HEK293 (cell line): Measurements from ENCODE around the gene COA3.
A peak's percentile ranks its signal among the peaks of the same experiment; 100 is the strongest.

ENCODE experiments used
- CTCF ChIA-PET: fragments of 350-600 bp; formaldehyde crosslinking; extraction: SDS; loops from one replicate; lab custom pipeline; 2021; ENCODE audit warnings: antibody characterized with exemption; lab: Yijun Ruan, JAX
- POLR2A ChIA-PET: fragments of 300-600 bp; formaldehyde crosslinking; extraction: SDS; loops from one replicate; lab custom pipeline; 2020; ENCODE audit warnings: antibody characterized with exemption, inconsistent platforms; lab: Yijun Ruan, JAX
- H3K27ac ChIP-seq: fragments of 200-500 bp; sonication (Bioruptor generic); 2 replicates; pipeline ENCODE4 v1.5.1; 2014; ENCODE audit warnings: low read depth, low read length, control low read depth, inconsistent platforms; ENCODE audit errors: extremely low read depth
- H3K36me3 ChIP-seq, 2 experiments: fragments of 200-500 bp in 1 of 2; sonication (Bioruptor generic) in 1 of 2; 1 replicate in 1 of 2; 2 replicates in 1 of 2; pipeline ENCODE4 v1.5.1; 2014 to 2017; ENCODE audit warnings: inconsistent platforms in 2 of 2, low read length in 2 of 2; ENCODE audit not compliant: control insufficient read depth in 2 of 2, insufficient read depth in 1 of 2
- H3K4me1 ChIP-seq: fragments of 200-500 bp; sonication (Bioruptor generic); 2 replicates; pipeline ENCODE4 v1.5.1; 2014; ENCODE audit warnings: mild to moderate bottlenecking, low read length, inconsistent platforms; ENCODE audit not compliant: control insufficient read depth, insufficient read depth
- H3K4me3 ChIP-seq: 2 replicates; pipeline ENCODE4 v1.5.1; 2011; ENCODE audit warnings: low read depth, mild to moderate bottlenecking, control low read depth, low read length, moderate library complexity
- H3K9me3 ChIP-seq: fragments of 200-500 bp; sonication (Bioruptor generic); 2 replicates; pipeline ENCODE4 v1.5.1; 2014; ENCODE audit warnings: low read depth, low read length, inconsistent platforms; ENCODE audit not compliant: control insufficient read depth, insufficient read depth
- SCRT2 ChIP-seq: fragments of 450-650 bp; formaldehyde crosslinking; IDR thresholded peaks from 2 replicates; pipeline ENCODE4 v1.5.1; 2016; ENCODE audit warnings: missing biosample characterization, missing genetic modification characterization
- YY1 ChIP-seq: fragments of 450-650 bp; formaldehyde crosslinking; IDR thresholded peaks from 2 replicates; pipeline ENCODE4 v1.5.1; 2018; ENCODE audit warnings: missing biosample characterization, missing genetic modification characterization
- ZNF10 ChIP-seq: fragments of 450-650 bp; formaldehyde crosslinking; IDR thresholded peaks from 2 replicates; pipeline ENCODE4 v1.5.1; 2017; ENCODE audit warnings: missing biosample characterization, missing genetic modification characterization
- ZNF555 ChIP-seq: fragments of 450-650 bp; formaldehyde crosslinking; conservative IDR thresholded peaks from 2 replicates; pipeline ENCODE4 v1.5.1; 2017; ENCODE audit warnings: missing biosample characterization, mild to moderate bottlenecking, missing genetic modification characterization, inconsistent platforms
- ZNF596 ChIP-seq: fragments of 450-650 bp; IDR thresholded peaks from 2 replicates; pipeline ENCODE4 v1.5.0; 2018; ENCODE audit warnings: missing biosample characterization, mild to moderate bottlenecking, missing genetic modification characterization, moderate library complexity
- ZNF658 ChIP-seq: fragments of 450-650 bp; formaldehyde crosslinking; IDR thresholded peaks from 2 replicates; pipeline ENCODE4; 2016; ENCODE audit warnings: missing biosample characterization, missing genetic modification characterization
- TF ChIP-seq, protein P1 (sequence below): fragments of 450-650 bp; formaldehyde crosslinking; IDR thresholded peaks from 2 replicates; pipeline ENCODE4 v1.5.1; 2016; ENCODE audit warnings: missing biosample characterization, missing genetic modification characterization
- TF ChIP-seq, protein P2 (sequence below): fragments of 450-650 bp; formaldehyde crosslinking; IDR thresholded peaks from 2 replicates; pipeline ENCODE4 v1.5.1; 2017; ENCODE audit warnings: missing biosample characterization, missing genetic modification characterization
- TF ChIP-seq, protein P3 (sequence below): fragments of 450-650 bp; formaldehyde crosslinking; IDR thresholded peaks from 2 replicates; pipeline ENCODE4 v1.5.1; 2016; ENCODE audit warnings: missing biosample characterization, missing genetic modification characterization
- TF ChIP-seq, protein P4 (sequence below): fragments of 450-650 bp; formaldehyde crosslinking; IDR thresholded peaks from 2 replicates; pipeline ENCODE4 v1.5.1; 2016; ENCODE audit warnings: missing biosample characterization, missing genetic modification characterization
- TF ChIP-seq, protein P5 (sequence below): fragments of 450-650 bp; formaldehyde crosslinking; IDR thresholded peaks from 2 replicates; pipeline ENCODE4; 2016; ENCODE audit warnings: missing biosample characterization, missing genetic modification characterization

Gene COA3

DNA sequence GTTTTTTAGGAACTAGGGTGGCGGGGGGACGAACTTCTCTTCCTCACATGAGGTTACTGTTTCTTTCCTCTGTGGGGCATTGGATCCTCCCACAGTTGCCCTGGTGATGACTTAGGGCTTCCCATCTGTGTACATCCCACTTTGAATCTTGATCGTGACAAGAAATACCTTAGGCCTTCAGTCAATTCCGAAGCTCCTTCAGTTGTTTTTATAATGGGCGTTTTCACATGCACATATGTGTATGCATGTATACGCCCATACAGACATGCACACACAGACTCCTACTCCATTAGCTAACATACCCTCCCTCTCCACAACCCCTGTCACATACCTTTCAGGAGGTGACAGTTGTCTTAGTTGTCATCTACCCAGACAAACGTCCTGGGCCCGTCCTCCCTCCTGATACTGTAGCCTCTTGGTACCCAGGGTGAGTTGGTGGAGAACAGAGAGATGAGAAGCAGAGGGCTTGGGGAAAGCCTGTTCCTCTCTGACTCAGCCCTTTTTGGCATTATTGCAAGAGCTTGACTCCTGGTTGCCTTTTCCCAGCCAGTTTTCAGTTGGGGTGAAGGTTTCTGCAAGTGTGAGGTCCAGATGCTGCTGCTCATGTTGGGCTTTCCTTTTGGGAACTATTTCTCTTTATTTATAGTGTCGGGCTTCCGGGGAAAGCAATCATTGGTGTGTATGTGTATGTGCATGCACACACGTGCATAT lies 43.6 kb upstream of the COA3 start (continued):
- TF ChIP-seq, protein P1, sequence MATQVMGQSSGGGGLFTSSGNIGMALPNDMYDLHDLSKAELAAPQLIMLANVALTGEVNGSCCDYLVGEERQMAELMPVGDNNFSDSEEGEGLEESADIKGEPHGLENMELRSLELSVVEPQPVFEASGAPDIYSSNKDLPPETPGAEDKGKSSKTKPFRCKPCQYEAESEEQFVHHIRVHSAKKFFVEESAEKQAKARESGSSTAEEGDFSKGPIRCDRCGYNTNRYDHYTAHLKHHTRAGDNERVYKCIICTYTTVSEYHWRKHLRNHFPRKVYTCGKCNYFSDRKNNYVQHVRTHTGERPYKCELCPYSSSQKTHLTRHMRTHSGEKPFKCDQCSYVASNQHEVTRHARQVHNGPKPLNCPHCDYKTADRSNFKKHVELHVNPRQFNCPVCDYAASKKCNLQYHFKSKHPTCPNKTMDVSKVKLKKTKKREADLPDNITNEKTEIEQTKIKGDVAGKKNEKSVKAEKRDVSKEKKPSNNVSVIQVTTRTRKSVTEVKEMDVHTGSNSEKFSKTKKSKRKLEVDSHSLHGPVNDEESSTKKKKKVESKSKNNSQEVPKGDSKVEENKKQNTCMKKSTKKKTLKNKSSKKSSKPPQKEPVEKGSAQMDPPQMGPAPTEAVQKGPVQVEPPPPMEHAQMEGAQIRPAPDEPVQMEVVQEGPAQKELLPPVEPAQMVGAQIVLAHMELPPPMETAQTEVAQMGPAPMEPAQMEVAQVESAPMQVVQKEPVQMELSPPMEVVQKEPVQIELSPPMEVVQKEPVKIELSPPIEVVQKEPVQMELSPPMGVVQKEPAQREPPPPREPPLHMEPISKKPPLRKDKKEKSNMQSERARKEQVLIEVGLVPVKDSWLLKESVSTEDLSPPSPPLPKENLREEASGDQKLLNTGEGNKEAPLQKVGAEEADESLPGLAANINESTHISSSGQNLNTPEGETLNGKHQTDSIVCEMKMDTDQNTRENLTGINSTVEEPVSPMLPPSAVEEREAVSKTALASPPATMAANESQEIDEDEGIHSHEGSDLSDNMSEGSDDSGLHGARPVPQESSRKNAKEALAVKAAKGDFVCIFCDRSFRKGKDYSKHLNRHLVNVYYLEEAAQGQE (tag by site-specific recombination), result no peak

DNA sequence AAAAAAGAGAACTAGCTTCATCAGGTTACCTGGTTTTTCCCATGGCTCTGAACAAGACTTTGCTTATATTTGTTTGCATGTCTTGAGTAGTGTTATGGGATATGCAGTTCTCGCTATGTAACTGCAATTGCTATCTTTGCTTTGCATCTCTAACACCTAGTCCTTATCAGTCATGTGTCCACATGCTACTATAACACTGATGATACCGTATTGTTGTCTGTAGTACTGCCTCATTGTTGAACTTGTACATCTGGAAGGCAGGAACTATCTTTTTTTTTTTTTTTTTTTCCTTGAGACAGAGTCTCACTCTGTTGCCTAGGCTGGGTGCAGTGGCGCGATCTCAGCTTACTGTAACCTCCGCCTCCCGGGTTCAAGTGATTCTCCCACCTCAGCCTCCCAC lies 37.2 kb upstream of the COA3 start:
- ChIA-PET POLR2A (interaction anchor here (0.9 to 3.3 kb wide), 4 partner anchors 11 to 163 kb away, joined by 3 to 16 read pairs (median 4); partner anchors contain the start of genes BECN1 and RPL27), CTCF (interaction anchor here (0.6 to 6.4 kb wide), 6 partner anchors 7 to 257 kb away, joined by 3 to 52 read pairs (median 4); partner anchors contain the start of genes AOC2, BECN1, RETREG3 and TUBG1)
- Histone ChIP-seq H3K9me3 (no peaks in the 10 kb centered on the region), H3K4me1 (peaks cover 5% of the 10 kb centered on the region), H3K27ac (no peak overlapping the region), H3K36me3 (peaks cover 59 to 61% of the 10 kb centered on the region in 2 experiments), H3K4me3 (no peak overlapping the region)
- 0 out of 2 replicates have a peak, but pooled peaks have one; percentile 15 for TF ChIP-seq ZNF10 (tag by site-specific recombination)
- TF ChIP-seq, protein P2, sequence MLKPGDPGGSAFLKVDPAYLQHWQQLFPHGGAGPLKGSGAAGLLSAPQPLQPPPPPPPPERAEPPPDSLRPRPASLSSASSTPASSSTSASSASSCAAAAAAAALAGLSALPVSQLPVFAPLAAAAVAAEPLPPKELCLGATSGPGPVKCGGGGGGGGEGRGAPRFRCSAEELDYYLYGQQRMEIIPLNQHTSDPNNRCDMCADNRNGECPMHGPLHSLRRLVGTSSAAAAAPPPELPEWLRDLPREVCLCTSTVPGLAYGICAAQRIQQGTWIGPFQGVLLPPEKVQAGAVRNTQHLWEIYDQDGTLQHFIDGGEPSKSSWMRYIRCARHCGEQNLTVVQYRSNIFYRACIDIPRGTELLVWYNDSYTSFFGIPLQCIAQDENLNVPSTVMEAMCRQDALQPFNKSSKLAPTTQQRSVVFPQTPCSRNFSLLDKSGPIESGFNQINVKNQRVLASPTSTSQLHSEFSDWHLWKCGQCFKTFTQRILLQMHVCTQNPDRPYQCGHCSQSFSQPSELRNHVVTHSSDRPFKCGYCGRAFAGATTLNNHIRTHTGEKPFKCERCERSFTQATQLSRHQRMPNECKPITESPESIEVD (tag by site-specific recombination), result no peak
- TF ChIP-seq, protein P3, sequence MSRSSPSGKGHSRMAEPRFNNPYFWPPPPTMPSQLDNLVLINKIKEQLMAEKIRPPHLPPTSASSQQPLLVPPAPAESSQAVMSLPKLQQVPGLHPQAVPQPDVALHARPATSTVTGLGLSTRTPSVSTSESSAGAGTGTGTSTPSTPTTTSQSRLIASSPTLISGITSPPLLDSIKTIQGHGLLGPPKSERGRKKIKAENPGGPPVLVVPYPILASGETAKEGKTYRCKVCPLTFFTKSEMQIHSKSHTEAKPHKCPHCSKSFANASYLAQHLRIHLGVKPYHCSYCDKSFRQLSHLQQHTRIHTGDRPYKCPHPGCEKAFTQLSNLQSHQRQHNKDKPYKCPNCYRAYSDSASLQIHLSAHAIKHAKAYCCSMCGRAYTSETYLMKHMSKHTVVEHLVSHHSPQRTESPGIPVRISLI (tag by site-specific recombination), result peak; percentile 65; the same call in 1 of the 2 replicates
- no peak for TF ChIP-seq ZNF596 (tag by site-specific recombination)
- TF ChIP-seq, protein P4, sequence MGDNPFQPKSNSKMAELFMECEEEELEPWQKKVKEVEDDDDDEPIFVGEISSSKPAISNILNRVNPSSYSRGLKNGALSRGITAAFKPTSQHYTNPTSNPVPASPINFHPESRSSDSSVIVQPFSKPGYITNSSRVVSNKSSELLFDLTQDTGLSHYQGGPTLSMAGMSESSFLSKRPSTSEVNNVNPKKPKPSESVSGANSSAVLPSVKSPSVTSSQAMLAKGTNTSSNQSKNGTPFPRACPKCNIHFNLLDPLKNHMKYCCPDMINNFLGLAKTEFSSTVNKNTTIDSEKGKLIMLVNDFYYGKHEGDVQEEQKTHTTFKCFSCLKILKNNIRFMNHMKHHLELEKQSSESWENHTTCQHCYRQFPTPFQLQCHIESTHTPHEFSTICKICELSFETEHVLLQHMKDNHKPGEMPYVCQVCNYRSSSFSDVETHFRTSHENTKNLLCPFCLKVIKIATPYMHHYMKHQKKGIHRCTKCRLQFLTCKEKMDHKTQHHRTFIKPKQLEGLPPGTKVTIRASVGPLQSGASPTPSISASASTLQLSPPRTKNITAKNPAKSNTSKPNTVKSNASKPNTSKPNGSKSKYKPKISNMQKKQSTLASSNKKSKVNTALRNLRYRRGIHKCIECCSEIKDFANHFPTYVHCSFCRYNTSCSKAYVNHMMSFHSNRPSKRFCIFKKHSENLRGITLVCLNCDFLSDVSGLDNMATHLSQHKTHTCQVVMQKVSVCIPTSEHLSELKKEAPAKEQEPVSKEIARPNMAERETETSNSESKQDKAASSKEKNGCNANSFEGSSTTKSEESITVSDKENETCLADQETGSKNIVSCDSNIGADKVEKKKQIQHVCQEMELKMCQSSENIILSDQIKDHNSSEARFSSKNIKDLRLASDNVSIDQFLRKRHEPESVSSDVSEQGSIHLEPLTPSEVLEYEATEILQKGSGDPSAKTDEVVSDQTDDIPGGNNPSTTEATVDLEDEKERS, result 0 out of 2 replicates have a peak, but pooled peaks have one; percentile 15

DNA sequence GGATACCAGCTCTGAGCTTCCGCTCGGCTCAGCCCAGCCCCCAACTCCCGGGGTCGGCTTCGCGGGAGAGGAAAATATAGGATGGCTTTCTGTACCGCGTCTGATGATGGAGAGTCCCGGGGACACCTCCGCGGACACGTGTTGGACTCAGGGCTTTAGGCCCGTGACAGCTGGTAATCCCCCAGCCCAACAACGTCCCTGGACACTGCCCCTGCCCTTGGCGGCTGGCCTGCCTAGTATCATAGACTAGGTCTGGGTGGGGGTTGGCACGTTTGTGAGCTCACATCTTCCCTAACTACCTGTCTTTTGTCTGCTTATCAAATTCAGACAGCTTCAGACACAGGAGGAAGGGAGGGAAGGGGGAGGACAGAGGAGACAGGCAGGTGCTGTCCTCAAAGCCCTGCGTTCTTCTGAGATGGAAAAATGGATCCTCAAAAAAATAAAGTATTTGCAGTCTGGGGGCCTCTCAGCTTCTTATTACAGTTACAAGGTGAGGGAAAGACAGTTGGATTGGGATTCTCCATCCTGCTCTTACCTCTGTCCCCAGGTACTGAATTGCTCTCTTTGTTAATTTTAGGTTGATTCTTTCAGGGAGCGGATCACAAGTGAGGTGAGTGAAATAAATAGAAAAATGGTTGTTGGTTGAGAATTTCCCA lies 35.4 kb upstream of the COA3 start:
- CTCF ChIA-PET, result interaction anchor here (0.5 to 6.4 kb wide), 10 partner anchors 9 to 504 kb away, joined by 3 to 52 read pairs (median 4); partner anchors contain the start of genes AOC2 and BECN1
- TF ChIP-seq YY1 (tag by site-specific recombination), result 0 out of 2 replicates have a peak, but pooled peaks have one; percentile 9
- no peak for TF ChIP-seq ZNF555
- no peak for TF ChIP-seq ZNF658 (tag by site-specific recombination)
- TF ChIP-seq SCRT2 (tag by site-specific recombination), result peak; percentile 74
- TF ChIP-seq, protein P5, sequence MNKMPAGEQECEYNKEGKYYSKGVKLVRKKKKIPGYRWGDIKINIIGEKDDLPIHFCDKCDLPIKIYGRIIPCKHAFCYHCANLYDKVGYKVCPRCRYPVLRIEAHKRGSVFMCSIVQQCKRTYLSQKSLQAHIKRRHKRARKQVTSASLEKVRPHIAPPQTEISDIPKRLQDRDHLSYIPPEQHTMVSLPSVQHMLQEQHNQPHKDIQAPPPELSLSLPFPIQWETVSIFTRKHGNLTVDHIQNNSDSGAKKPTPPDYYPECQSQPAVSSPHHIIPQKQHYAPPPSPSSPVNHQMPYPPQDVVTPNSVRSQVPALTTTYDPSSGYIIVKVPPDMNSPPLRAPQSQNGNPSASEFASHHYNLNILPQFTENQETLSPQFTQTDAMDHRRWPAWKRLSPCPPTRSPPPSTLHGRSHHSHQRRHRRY (tag by site-specific recombination), result no peak

More for the DNA sequence above, 35.4 kb upstream of the COA3 start:
- H3K36me3 ChIP-seq, result peaks cover 43% of the 10 kb centered on the region in 2 experiments
- H3K9me3 ChIP-seq, result no peaks in the 10 kb centered on the region
- H3K27ac ChIP-seq, result peak overlapping the region; percentile 83
- H3K4me3 ChIP-seq, result peak overlapping the region; percentile 86
- POLR2A ChIA-PET, result interaction anchor here (0.6 to 3.3 kb wide), 16 partner anchors 9 to 603 kb away, joined by 3 to 35 read pairs (median 4); partner anchors contain the start of genes AOC2, BECN1, CCR10 and PSMC3IP
- peaks cover 5% of the 10 kb centered on the region for H3K4me1 ChIP-seq
